B cell (primary cell): ENCODE data around the gene SFTPD. TPM values are rescaled to one million over a fixed set of nuclear protein-coding genes. Genes with fewer than 3 reads are reported as not detected.

Experiments used
- ATAC-seq: fragments of 200-7000 bp; cut with Tn5 transposase; one replicate; pipeline ENCODE4 v1.10.0; 2021; ENCODE audit warnings: low read depth, mild to moderate bottlenecking, moderate number of reproducible peaks, moderate library complexity
- CTCF ChIA-PET: fragments of 350-600 bp; sonication (Branson Sonifier 250); formaldehyde crosslinking; loops from one replicate; lab custom pipeline; 2021; ENCODE audit warnings: antibody characterized with exemption, inconsistent platforms; lab: Charles Lee
- POLR2A ChIA-PET: fragments of 350-600 bp; sonication (Branson Sonifier 250); formaldehyde crosslinking; loops from one replicate; lab custom pipeline; 2021; ENCODE audit warnings: antibody characterized with exemption; lab: Charles Lee
- DNase-seq: peaks from one replicate; pipeline ENCODE4 v3.0.0; 2013
- H2AFZ ChIP-seq: 2 replicates; pipeline ENCODE4 v1.6.1; 2012; ENCODE audit warnings: mild to moderate bottlenecking, low read depth, low read length; ENCODE audit not compliant: insufficient read depth, poor library complexity, severe bottlenecking
- H3K27ac ChIP-seq, 2 donors: 1 replicate in 1 of 2; 2 replicates in 1 of 2; pipeline ENCODE4 v1.5.1; 2012 to 2013; ENCODE audit warnings: low read length in 2 of 2, mild to moderate bottlenecking in 2 of 2, moderate library complexity in 1 of 2
- H3K27me3 ChIP-seq, 4 experiments: fragments of 200-600 bp in 1 of 4; sonication (generic) in 1 of 4; replicated peaks in 1 of 4; 1 replicate in 2 of 4; 2 replicates in 2 of 4; pipeline versions ENCODE4 v1.6.1 to v1.7.0; 2013 to 2016; ENCODE audit warnings: low read length in 3 of 4, mild to moderate bottlenecking in 2 of 4, mixed read lengths in 1 of 4, moderate library complexity in 1 of 4; ENCODE audit not compliant: insufficient read depth in 4 of 4, control insufficient read depth in 3 of 4; ENCODE audit errors: control extremely low read depth in 1 of 4
- H3K36me3 ChIP-seq, 2 experiments: replicated peaks in 1 of 2; 1 replicate in 1 of 2; 2 replicates in 1 of 2; pipeline versions ENCODE4 v1.6.1 to v1.7.1; 2013; ENCODE audit warnings: low read length in 1 of 2; ENCODE audit not compliant: insufficient read depth in 2 of 2, control insufficient read depth in 1 of 2; ENCODE audit errors: control extremely low read depth in 1 of 2, extremely low read depth in 1 of 2
- H3K4me1 ChIP-seq, 2 donors: fragments of 200-600 bp in 1 of 2; sonication (generic) in 1 of 2; 1 replicate in 1 of 2; 2 replicates in 1 of 2; pipeline versions ENCODE4 v1.5.1 to v1.6.1; 2013 to 2017; ENCODE audit warnings: low read length in 2 of 2; ENCODE audit not compliant: control insufficient read depth in 2 of 2, insufficient read depth in 2 of 2
- H3K4me2 ChIP-seq: replicated peaks from 2 replicates; pipeline ENCODE3; 2012; ENCODE audit warnings: mild to moderate bottlenecking, low read depth, low read length; ENCODE audit not compliant: poor library complexity, severe bottlenecking
- H3K4me3 ChIP-seq, 5 experiments: fragments of 200-600 bp in 1 of 5; sonication (generic) in 1 of 5; 1 replicate in 3 of 5; 2 replicates in 2 of 5; pipeline versions ENCODE4 v1.5.1 to v1.7.0; 2011 to 2016; ENCODE audit warnings: low read length in 4 of 5, mild to moderate bottlenecking in 4 of 5, low read depth in 2 of 5, control low read depth in 1 of 5, moderate library complexity in 1 of 5; ENCODE audit not compliant: insufficient read depth in 1 of 5; ENCODE audit errors: control extremely low read depth in 1 of 5, extremely low read depth in 1 of 5
- H3K79me2 ChIP-seq: fragments of 200-600 bp; sonication (generic); one replicate; pipeline ENCODE4 v1.6.0; 2016; ENCODE audit warnings: low read length; ENCODE audit not compliant: control insufficient read depth, insufficient read depth
- H3K9ac ChIP-seq: fragments of 200-600 bp; sonication (generic); 2 replicates; pipeline ENCODE4 v1.6.1; 2017; ENCODE audit warnings: mild to moderate bottlenecking, low read length, moderate library complexity
- H3K9me3 ChIP-seq, 3 donors: one replicate each; pipeline versions ENCODE4 v1.6.1 to v1.7.1; 2013; ENCODE audit warnings: low read length in 2 of 3; ENCODE audit not compliant: control insufficient read depth in 2 of 3, insufficient read depth in 1 of 3; ENCODE audit errors: control extremely low read depth in 1 of 3
- H4K20me1 ChIP-seq: 2 replicates; pipeline ENCODE4 v1.6.0; 2012; ENCODE audit warnings: mild to moderate bottlenecking, low read length; ENCODE audit not compliant: insufficient read depth, control insufficient read depth, poor library complexity, severe bottlenecking
- H3K27ac Mint-ChIP-seq: one replicate; pipeline ENCODE4 v1.8.0; 2021; ENCODE audit warnings: mixed read lengths
- H3K27me3 Mint-ChIP-seq: one replicate; pipeline ENCODE4 v1.8.0; 2021; ENCODE audit warnings: mixed read lengths
- H3K4me1 Mint-ChIP-seq: one replicate; pipeline ENCODE4 v1.8.0; 2021; ENCODE audit warnings: mixed read lengths
- H3K4me3 Mint-ChIP-seq: one replicate; pipeline ENCODE4 v1.8.0; 2021; ENCODE audit warnings: mixed read lengths
- H3K9me3 Mint-ChIP-seq: one replicate; pipeline ENCODE4 v1.8.0; 2022; ENCODE audit warnings: mixed read lengths; ENCODE audit not compliant: insufficient read depth
- EZH2 ChIP-seq: IDR thresholded peaks from 2 replicates; pipeline ENCODE4 v1.6.1; 2012; ENCODE audit warnings: borderline replicate concordance, low read depth, mild to moderate bottlenecking, moderate library complexity, low read length; ENCODE audit not compliant: insufficient read depth, poor library complexity, severe bottlenecking
- WGBS: methylation state at CpG from one replicate; pipeline ENCODE4 v1.1.5; 2013; ENCODE audit warnings: missing lambda C conversion rate; ENCODE audit not compliant: insufficient coverage; 5-methylcytosine and 5-hydroxymethylcytosine counted together
- intact Hi-C: fragments of 100-400 bp; cut with micrococcal nuclease; formaldehyde crosslinking; loops from one replicate; pipeline ENCODE4 v1.10.0; 2022
- polyA plus RNA-seq: library from polyadenylated mRNA; depleted of rRNA; stranded (reverse); fragments of >200 nt; gene quantifications from 2 replicates; pipeline ENCODE4 v1.2.3, GENCODE V29; 2012
- total RNA-seq, 2 donors: library from RNA; stranded (reverse); fragments of 120-200 nt in 1 of 2; gene quantifications; 1 replicate in 1 of 2; 2 replicates in 1 of 2; pipeline versions ENCODE4 v1.2.3 to v1.2.4, GENCODE V29; 2013 to 2022
- TF ChIP-seq, protein P1 (sequence below): fragments of 200-600 bp; IDR thresholded peaks from one replicate; pipeline ENCODE4 v1.8.0; 2022; ENCODE audit warnings: antibody characterized with exemption, mild to moderate bottlenecking

SFTPD gene
- total and polyA plus RNA-seq, 2 donors (not counting 1 experiment from before 2014, with no cell fraction given) = 0.24 to 0.59 TPM

DNA sequence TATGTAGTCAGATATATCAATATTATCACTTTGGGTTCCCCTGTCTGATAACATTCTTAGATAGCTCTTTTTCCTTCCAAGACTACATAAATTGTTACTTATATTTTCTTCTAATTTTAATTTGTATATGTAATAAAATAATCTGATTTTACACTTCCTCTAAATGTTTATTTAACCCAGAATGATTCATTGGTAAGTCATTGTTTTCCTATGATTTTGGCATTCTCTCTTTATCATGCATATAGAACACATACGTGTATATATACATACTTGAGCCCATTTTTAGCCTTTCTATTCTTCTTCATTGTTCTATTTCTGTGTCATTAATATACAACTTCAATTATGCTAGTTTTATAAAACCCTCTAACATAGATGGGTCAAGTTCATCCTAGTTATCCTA, 16.6 kb downstream of the SFTPD start:
- ChIA-PET CTCF (interaction anchor here (1.7 kb wide), 1 partner anchor 14 kb away, joined by 4 read pairs; no protein-coding TSS in a partner anchor), POLR2A (no interaction called here)
- Histone ChIP-seq H3K27me3 (peaks cover 0 to 7% (median 1%) of the 10 kb centered on the region in 4 experiments), H3K79me2 (no peaks in the 10 kb centered on the region), H3K4me2 (no peak overlapping the region), H3K9me3 (peaks cover 0 to 6% (median 2%) of the 10 kb centered on the region in 3 donors), H3K27ac (no peak overlapping the region), H3K9ac (no peak overlapping the region), H3K36me3 (no peaks in the 10 kb centered on the region), H2AFZ (no peak overlapping the region), H4K20me1 (no peaks in the 10 kb centered on the region), H3K4me3 (no peak overlapping the region), H3K4me1 (peaks cover 10 to 16% of the 10 kb centered on the region in 2 donors)
- Mint-ChIP-seq H3K4me1 (peaks cover 21% of the 10 kb centered on the region), H3K9me3 (no peaks in the 10 kb centered on the region), H3K27ac (no peak overlapping the region), H3K4me3 (no peak overlapping the region), H3K27me3 (peaks cover 29% of the 10 kb centered on the region)
- WGBS = no CpG with 5 or more reads among the region's 1 CpG
- TF ChIP-seq, protein P1, sequence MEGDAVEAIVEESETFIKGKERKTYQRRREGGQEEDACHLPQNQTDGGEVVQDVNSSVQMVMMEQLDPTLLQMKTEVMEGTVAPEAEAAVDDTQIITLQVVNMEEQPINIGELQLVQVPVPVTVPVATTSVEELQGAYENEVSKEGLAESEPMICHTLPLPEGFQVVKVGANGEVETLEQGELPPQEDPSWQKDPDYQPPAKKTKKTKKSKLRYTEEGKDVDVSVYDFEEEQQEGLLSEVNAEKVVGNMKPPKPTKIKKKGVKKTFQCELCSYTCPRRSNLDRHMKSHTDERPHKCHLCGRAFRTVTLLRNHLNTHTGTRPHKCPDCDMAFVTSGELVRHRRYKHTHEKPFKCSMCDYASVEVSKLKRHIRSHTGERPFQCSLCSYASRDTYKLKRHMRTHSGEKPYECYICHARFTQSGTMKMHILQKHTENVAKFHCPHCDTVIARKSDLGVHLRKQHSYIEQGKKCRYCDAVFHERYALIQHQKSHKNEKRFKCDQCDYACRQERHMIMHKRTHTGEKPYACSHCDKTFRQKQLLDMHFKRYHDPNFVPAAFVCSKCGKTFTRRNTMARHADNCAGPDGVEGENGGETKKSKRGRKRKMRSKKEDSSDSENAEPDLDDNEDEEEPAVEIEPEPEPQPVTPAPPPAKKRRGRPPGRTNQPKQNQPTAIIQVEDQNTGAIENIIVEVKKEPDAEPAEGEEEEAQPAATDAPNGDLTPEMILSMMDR = no peak
- TF ChIP-seq EZH2 = no peak
- ATAC-seq (no peak), DNase-seq (no peak)
- intact Hi-C loops = loop anchor here (10.0 kb wide), 1 partner anchor 1628 kb away; no protein-coding TSS in a partner anchor

- Histone ChIP-seq H4K20me1 (no peaks in the 10 kb centered on the region), H3K27me3 (peaks cover 0 to 7% (median 1%) of the 10 kb centered on the region in 4 experiments), H3K4me3 (no peak overlapping the region), H3K4me1 (peaks cover 0 to 5% of the 10 kb centered on the region in 2 donors), H2AFZ (no peak overlapping the region), H3K9me3 (peaks cover 0 to 13% (median 8%) of the 10 kb centered on the region in 3 donors), H3K4me2 (no peak overlapping the region), H3K36me3 (no peaks in the 10 kb centered on the region), H3K9ac (no peak overlapping the region), H3K27ac (no peak overlapping the region), H3K79me2 (no peaks in the 10 kb centered on the region)
- Mint-ChIP-seq H3K4me1 (peaks cover 10% of the 10 kb centered on the region), H3K4me3 (no peak overlapping the region), H3K9me3 (peaks cover 5% of the 10 kb centered on the region), H3K27ac (no peak overlapping the region), H3K27me3 (peaks cover 29% of the 10 kb centered on the region)
- DNase-seq (no peak), ATAC-seq (no peak)
- TF ChIP-seq EZH2 = no peak
- TF ChIP-seq, protein P1 = no peak
- CTCF ChIA-PET = interaction anchor here (1.0 to 1.7 kb wide), 3 partner anchors 12 to 117 kb away, joined by 3 to 5 read pairs (median 4); no protein-coding TSS in a partner anchor
- 44% methylated on average over 1 of the region's 2 CpGs for WGBS
- intact Hi-C loops = loop anchor here (10.0 kb wide), 1 partner anchor 1626 kb away; no protein-coding TSS in a partner anchor
- POLR2A ChIA-PET = no interaction called here
Measured at GRCh38 chr10:79930751-79931150, 18.2 kb downstream of the SFTPD start.
